Type B pancreatic cell (in vitro differentiated cells): ENCODE measurements around the gene BCAP31. TPM values are rescaled to one million over a fixed set of nuclear protein-coding genes. Genes with fewer than 3 reads are reported as not detected.
"Not testable (repeated sequence)": the region's sequence is repeated elsewhere in the genome, so short reads cannot be mapped to it uniquely, and the experiment has no call there.

ENCODE experiments used
- DNase-seq: peaks from one replicate; pipeline ENCODE4 v3.0.0; 2021; ENCODE audit warnings: mixed read lengths; ENCODE audit not compliant: unreplicated experiment; ENCODE audit errors: extremely low spot score
- H3K27ac Mint-ChIP-seq: 2 replicates; pipeline ENCODE4 v1.8.0; 2021; ENCODE audit warnings: mild to moderate bottlenecking, mixed read lengths
- H3K27me3 Mint-ChIP-seq: 2 replicates; pipeline ENCODE4 v1.8.0; 2021; ENCODE audit warnings: mixed read lengths
- H3K36me3 Mint-ChIP-seq: 2 replicates; pipeline ENCODE4 v1.8.0; 2021; ENCODE audit warnings: mixed read lengths
- H3K4me1 Mint-ChIP-seq: one replicate; pipeline ENCODE4 v1.8.0; 2021; ENCODE audit warnings: mixed read lengths; ENCODE audit not compliant: unreplicated experiment
- H3K4me3 Mint-ChIP-seq: 2 replicates; pipeline ENCODE4 v1.8.0; 2021; ENCODE audit warnings: mild to moderate bottlenecking, mixed read lengths
- H3K9me3 Mint-ChIP-seq: 2 replicates; pipeline ENCODE4 v1.8.0; 2021; ENCODE audit warnings: mixed read lengths
- CTCF ChIP-seq: fragments of 200-600 bp; sonication (generic); conservative IDR thresholded peaks from 2 replicates; pipeline ENCODE4 v1.5.0; 2021; ENCODE audit warnings: antibody characterized with exemption, mild to moderate bottlenecking
- total RNA-seq: library from RNA; stranded (reverse); gene quantifications from 2 replicates; pipeline ENCODE4 v1.2.1, GENCODE V29; 2021; ENCODE audit warnings: low replicate concordance

The BCAP31 gene
- total RNA-seq, 1 donor from 2014 or later: 160 TPM

GRCh38 chrX:153697924-153698865, 26.0 kb downstream of the BCAP31 start:
- Mint-ChIP-seq H3K9me3 (no peaks in the 10 kb centered on the region), H3K36me3 (peaks cover 3% of the 10 kb centered on the region), H3K4me3 (no peak overlapping the region), H3K27me3 (no peaks in the 10 kb centered on the region), H3K27ac (peak overlapping the region; percentile 57), H3K4me1 (no peaks in the 10 kb centered on the region)
- no peak for DNase-seq
- no peak for TF ChIP-seq CTCF

GRCh38 chrX:153696986-153697722, 27.0 kb downstream of the BCAP31 start:
- H3K27me3 Mint-ChIP-seq, H3K9me3 Mint-ChIP-seq, H3K4me3 Mint-ChIP-seq, DNase-seq, H3K36me3 Mint-ChIP-seq, H3K4me1 Mint-ChIP-seq: not testable (repeated sequence)
- H3K27ac Mint-ChIP-seq: peak overlapping the region; percentile 57

- H3K4me3 Mint-ChIP-seq, H3K4me1 Mint-ChIP-seq, H3K27me3 Mint-ChIP-seq, DNase-seq, H3K27ac Mint-ChIP-seq, H3K9me3 Mint-ChIP-seq, H3K36me3 Mint-ChIP-seq: not testable (repeated sequence)
Measured at GRCh38 chrX:153696538-153696937, 27.6 kb downstream of the BCAP31 start.

GRCh38 chrX:153696100-153696499, 28.1 kb downstream of the BCAP31 start:
- TF ChIP-seq CTCF: no peak
- no peaks in the 10 kb centered on the region for H3K27me3 Mint-ChIP-seq
- no peaks in the 10 kb centered on the region for H3K4me1 Mint-ChIP-seq
- no peak for DNase-seq
- no peaks in the 10 kb centered on the region for H3K9me3 Mint-ChIP-seq
- peaks cover 3% of the 10 kb centered on the region for H3K36me3 Mint-ChIP-seq
- no peak overlapping the region for H3K4me3 Mint-ChIP-seq
- peak overlapping the region; percentile 48 for H3K27ac Mint-ChIP-seq

GRCh38 chrX:153694687-153695270, 29.4 kb downstream of the BCAP31 start:
- no peaks in the 10 kb centered on the region for H3K27me3 Mint-ChIP-seq
- no peaks in the 10 kb centered on the region for H3K9me3 Mint-ChIP-seq
- H3K36me3 Mint-ChIP-seq: peaks cover 3% of the 10 kb centered on the region
- DNase-seq: no peak
- H3K4me1 Mint-ChIP-seq: no peaks in the 10 kb centered on the region
- TF ChIP-seq CTCF: no peak
- H3K27ac Mint-ChIP-seq: no peak overlapping the region
- no peak overlapping the region for H3K4me3 Mint-ChIP-seq

GRCh38 chrX:153694256-153694655, 29.9 kb downstream of the BCAP31 start:
- not testable (repeated sequence) for H3K27ac Mint-ChIP-seq, H3K4me1 Mint-ChIP-seq

More at GRCh38 chrX:153694256-153694655, 29.9 kb downstream of the BCAP31 start:
- H3K27me3 Mint-ChIP-seq, DNase-seq, H3K4me3 Mint-ChIP-seq, H3K9me3 Mint-ChIP-seq, H3K36me3 Mint-ChIP-seq: not testable (repeated sequence)
